GM12873 (cell line): ENCODE results near the gene BCLAF1.

Experiments
- TF ChIP-seq, protein P1 (sequence below): IDR thresholded peaks from 2 replicates; pipeline ENCODE4 v1.5.1; 2012; ENCODE audit warnings: low read depth, mild to moderate bottlenecking, moderate library complexity, low read length, control low read depth; ENCODE audit not compliant: insufficient read depth; ENCODE audit errors: missing control alignments

BCLAF1 gene

DNA sequence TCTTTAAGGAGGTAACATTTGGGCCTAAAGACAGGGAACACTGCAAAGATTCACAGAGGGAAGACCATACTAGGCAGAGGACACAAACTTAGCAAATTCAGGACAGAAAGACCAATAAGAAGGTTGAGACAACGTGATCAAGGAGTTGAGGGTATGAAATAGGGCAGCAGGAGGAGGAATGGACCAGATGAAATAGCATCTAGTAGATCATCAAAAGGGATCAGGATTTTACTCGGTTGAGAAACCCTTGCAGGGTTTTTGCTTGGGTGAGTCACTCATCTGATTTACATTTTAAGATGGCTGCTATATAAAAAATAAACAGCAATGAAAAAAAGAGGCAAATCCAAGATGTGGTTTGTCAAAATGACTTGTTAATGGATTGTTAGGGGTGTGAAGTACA is 4.7 kb downstream of the BCLAF1 start:
- TF ChIP-seq, protein P1, sequence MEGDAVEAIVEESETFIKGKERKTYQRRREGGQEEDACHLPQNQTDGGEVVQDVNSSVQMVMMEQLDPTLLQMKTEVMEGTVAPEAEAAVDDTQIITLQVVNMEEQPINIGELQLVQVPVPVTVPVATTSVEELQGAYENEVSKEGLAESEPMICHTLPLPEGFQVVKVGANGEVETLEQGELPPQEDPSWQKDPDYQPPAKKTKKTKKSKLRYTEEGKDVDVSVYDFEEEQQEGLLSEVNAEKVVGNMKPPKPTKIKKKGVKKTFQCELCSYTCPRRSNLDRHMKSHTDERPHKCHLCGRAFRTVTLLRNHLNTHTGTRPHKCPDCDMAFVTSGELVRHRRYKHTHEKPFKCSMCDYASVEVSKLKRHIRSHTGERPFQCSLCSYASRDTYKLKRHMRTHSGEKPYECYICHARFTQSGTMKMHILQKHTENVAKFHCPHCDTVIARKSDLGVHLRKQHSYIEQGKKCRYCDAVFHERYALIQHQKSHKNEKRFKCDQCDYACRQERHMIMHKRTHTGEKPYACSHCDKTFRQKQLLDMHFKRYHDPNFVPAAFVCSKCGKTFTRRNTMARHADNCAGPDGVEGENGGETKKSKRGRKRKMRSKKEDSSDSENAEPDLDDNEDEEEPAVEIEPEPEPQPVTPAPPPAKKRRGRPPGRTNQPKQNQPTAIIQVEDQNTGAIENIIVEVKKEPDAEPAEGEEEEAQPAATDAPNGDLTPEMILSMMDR, result no peak

DNA sequence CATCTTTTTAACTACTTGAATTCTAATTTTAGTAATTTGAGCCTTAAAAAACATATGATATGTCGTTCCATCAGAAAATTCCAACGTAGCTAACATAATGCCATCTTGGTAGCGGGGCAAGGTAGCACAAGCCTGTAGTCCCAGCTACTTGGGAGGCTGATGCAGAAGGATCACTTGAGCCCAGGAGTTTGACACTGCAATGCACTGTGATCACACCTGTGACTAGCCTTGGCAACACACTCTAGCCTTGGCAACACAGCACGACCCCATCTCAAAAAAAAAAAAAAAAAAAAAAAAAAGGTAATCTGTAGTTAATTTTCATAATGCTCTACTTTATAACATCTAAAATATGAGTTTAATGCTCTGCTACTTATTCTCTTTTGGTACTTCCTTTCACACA is 6.7 kb downstream of the BCLAF1 start:
- TF ChIP-seq, protein P1, result no peak

DNA sequence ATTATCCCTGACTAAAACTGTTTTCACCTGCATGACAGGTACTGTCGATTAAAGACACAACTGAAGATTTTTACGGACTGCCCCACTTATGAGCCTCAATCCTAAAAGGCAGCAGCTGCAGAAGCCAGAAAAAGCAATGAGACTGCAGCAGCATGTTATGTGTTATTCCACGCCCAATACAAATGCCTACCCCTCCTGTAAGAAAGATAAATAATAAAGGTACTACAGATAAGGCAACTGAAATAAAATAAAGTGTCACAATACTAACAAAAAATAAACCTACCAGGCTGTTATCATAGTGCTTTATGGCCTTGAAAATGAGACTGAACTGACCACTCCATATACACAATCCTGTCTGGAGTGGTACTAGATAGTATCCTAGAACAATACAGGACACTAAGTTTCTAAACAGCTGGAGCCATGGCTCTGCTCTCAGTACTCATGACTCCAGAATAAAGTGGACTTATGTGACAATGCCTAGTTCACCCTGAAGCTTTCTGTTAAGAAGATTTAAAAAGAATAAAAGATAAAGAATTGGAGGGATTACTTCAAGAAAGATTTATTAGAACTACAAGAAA is 9.5 kb downstream of the BCLAF1 start:
- TF ChIP-seq, protein P1, result no peak

DNA sequence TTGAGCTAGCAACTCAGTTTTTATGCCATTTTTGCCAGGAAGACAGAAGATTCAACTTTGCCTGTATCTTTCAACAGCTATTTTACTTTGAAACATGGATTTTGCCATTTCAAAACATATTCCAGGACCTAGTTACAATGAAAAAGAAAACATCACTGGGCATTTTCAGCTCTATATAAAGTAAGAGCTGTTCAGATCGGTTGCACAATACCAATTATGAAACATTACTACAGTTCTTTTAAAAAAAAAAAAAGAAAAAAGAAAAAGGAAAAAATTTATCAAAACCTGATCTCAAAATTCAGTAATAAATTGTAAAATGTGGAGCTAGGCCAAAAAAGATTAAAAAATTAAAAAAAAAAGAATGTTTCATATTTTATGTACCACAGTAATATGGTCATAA is 15.6 kb downstream of the BCLAF1 start:
- TF ChIP-seq, protein P1, result no peak

DNA sequence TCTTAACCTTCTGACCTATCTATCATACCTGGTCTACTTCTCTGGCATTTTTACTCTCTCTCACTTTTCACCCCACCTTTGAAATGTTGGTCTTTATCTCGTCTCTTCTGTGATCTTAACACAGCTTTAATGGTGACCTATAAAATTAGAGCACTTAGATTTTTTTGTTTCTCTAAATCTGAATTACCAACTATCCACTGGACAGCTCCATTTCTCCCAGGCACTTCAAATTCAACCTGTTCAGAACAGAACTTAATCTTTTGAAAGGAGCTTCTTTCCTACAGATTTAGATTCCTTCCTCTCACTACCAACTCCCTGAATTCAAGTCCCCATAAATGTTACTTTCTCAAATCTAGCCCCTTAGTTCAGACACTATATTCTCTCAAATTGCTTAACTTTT is 24.5 kb downstream of the BCLAF1 start:
- TF ChIP-seq, protein P1, result no peak

DNA sequence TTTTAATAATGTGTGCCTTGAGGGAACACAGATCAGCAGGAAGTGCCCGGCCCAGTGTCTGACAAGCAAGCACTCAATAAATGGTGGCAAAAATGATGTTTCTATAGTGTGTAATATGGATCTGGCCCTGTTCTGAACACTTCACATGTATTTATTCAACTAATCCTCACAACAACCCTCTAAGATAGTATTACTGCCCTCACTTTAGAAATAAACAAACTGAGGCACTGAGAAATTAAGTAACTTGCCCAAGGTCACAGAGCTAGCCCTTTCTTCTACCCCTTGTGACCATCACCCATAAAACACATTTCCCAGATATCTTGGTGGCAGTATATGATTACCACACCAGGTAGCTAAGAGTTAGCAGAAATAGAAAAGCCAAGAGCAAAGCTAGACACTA is 26.7 kb downstream of the BCLAF1 start:
- TF ChIP-seq, protein P1, result no peak

DNA sequence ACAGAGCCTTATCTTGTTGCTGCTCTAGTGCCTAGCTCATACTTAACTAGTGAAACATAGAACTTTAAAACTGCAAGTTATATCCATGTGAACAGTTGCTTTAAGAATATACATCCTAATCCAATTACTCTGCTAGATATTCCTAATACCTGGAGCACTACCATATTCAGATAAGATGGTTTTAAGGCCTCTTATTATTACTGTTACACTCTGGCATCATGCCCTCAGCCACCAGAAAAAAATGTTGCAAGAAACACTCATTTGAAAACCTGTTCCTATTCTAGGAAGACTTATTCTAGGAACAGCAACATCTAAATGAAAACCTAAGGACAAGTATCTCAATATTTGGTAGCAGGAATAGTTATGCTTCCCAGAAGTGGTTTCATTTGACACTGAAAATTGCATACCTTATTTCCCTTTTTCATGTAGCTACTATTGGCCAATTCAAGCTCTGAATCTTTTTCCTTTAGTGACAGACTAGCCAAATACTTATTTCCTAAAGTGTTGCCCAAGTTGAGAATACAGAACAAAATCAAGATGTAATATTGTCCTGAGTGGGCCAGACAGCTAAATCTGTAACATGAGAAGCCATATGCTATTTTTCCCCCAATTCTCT is 34.7 kb downstream of the BCLAF1 start:
- TF ChIP-seq, protein P1, result no peak
